SK-N-SH (cell line): ENCODE data around the gene TERT.

Source experiments
- CTCF ChIP-seq: fragments of 200-600 bp; sonication (generic); IDR thresholded peaks from 2 replicates; pipeline ENCODE4 v1.6.1; 2017; ENCODE audit warnings: antibody characterized with exemption, mild to moderate bottlenecking, moderate library complexity
- GABPA ChIP-seq: IDR thresholded peaks from 2 replicates; pipeline ENCODE4 v1.4.0; 2012; ENCODE audit warnings: low read depth, mild to moderate bottlenecking
- MEF2A ChIP-seq: IDR thresholded peaks from 2 replicates; pipeline ENCODE4 v1.4.0; 2012; ENCODE audit warnings: low read depth, borderline replicate concordance
- NRF1 ChIP-seq: IDR thresholded peaks from 2 replicates; pipeline ENCODE4 v1.6.1; 2012; ENCODE audit warnings: low read depth, mild to moderate bottlenecking, low read length
- PBX3 ChIP-seq: IDR thresholded peaks from 2 replicates; pipeline ENCODE4; 2012
- POLR2AphosphoS5 ChIP-seq: IDR thresholded peaks from 2 replicates; pipeline ENCODE4 v1.6.1; 2012; ENCODE audit warnings: low read depth, low read length
- RFX5 ChIP-seq: IDR thresholded peaks from 2 replicates; pipeline ENCODE4 v1.6.1; 2012; ENCODE audit warnings: mild to moderate bottlenecking, improper control_type of control experiment, low read length
- SIN3A ChIP-seq: IDR thresholded peaks from 2 replicates; pipeline ENCODE4 v1.6.1; 2012; ENCODE audit warnings: low read depth, mild to moderate bottlenecking, low read length, moderate library complexity, borderline replicate concordance
- SMC3 ChIP-seq: IDR thresholded peaks from 2 replicates; pipeline ENCODE4 v1.6.1; 2012; ENCODE audit warnings: low read depth, low read length, improper control_type of control experiment
- TF ChIP-seq, protein P1 (sequence below): IDR thresholded peaks from 2 replicates; pipeline ENCODE4 v1.6.1; 2012; ENCODE audit warnings: mild to moderate bottlenecking, low read depth, low read length, moderate library complexity

DNA sequence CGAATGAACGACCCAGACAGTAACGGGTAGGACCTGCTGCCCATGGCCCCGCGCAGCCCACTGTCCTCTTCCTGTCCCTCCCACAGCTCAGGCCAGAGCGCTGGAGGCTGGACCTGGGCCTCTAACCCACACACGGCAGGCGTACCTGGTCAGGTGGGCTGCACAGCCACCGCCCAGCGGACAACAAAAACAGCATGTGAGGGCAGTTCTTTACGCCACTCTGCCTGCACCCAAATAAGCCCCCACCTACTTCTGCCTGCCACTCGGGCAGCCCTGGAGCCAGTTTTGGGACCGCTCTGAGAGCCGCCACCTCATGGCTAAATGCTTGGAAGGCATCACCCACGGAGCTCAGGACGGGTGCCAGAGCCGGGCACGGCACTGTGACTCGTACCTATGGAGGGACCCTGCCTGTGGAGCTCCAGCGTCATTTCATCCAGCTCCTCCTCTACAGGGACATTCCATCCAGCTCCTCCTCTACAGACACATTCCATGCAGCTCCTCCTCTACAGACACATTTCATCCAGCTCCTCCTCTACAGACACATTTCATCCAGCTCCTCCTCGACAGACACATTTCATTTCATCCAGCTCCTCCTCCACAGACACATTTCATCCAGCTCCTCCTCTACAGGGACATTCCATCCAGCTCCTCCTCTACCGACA, 31.1 kb upstream of the TERT start:
- TF ChIP-seq CTCF = no peak
- no peak for TF ChIP-seq NRF1
- no peak for TF ChIP-seq PBX3
- TF ChIP-seq POLR2AphosphoS5 = no peak
- TF ChIP-seq, protein P1, sequence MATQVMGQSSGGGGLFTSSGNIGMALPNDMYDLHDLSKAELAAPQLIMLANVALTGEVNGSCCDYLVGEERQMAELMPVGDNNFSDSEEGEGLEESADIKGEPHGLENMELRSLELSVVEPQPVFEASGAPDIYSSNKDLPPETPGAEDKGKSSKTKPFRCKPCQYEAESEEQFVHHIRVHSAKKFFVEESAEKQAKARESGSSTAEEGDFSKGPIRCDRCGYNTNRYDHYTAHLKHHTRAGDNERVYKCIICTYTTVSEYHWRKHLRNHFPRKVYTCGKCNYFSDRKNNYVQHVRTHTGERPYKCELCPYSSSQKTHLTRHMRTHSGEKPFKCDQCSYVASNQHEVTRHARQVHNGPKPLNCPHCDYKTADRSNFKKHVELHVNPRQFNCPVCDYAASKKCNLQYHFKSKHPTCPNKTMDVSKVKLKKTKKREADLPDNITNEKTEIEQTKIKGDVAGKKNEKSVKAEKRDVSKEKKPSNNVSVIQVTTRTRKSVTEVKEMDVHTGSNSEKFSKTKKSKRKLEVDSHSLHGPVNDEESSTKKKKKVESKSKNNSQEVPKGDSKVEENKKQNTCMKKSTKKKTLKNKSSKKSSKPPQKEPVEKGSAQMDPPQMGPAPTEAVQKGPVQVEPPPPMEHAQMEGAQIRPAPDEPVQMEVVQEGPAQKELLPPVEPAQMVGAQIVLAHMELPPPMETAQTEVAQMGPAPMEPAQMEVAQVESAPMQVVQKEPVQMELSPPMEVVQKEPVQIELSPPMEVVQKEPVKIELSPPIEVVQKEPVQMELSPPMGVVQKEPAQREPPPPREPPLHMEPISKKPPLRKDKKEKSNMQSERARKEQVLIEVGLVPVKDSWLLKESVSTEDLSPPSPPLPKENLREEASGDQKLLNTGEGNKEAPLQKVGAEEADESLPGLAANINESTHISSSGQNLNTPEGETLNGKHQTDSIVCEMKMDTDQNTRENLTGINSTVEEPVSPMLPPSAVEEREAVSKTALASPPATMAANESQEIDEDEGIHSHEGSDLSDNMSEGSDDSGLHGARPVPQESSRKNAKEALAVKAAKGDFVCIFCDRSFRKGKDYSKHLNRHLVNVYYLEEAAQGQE = no peak
- TF ChIP-seq RFX5 = no peak
- TF ChIP-seq GABPA = no peak
- TF ChIP-seq MEF2A = no peak
- TF ChIP-seq SIN3A = no peak
- TF ChIP-seq SMC3 = no peak
